HG03135 (cell line): ENCODE measurements around the gene UGT2B7.
A peak's percentile ranks its signal among the peaks of the same experiment; 100 is the strongest.
"Not testable (repeated sequence)": the region's sequence is repeated elsewhere in the genome, so short reads cannot be mapped to it uniquely, and the experiment has no call there.

Source experiments
- ATAC-seq: cut with Tn5 transposase; IDR thresholded peaks from one replicate; pipeline ENCODE4 v1.9.1; 2021; ENCODE audit warnings: mild to moderate bottlenecking, moderate library complexity; ENCODE audit not compliant: unreplicated experiment

Gene UGT2B7

DNA sequence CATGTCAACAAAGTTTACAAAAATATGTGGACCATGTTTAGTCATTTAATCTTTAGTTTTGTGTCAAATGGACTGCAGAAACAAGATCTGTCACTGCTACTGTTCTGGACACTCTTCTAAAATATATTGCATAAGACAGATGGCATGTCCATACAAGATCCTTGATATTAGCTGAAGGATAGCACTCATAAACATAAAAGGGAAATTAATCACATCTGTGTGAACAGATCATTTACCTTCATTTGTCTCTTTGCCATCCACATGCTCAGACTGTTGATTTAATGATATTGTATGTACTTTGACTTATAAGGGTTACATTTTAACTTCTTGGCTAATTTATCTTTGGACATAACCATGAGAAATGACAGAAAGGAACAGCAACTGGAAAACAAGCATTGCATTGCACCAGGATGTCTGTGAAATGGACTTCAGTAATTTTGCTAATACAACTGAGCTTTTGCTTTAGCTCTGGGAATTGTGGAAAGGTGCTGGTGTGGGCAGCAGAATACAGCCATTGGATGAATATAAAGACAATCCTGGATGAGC lies at the start of gene UGT2B7:
Gene UGT2B7, plus strand, starts transcription at position 364 of the 546 bp plus-strand sequence. Its CDS starts 47 bp downstream, at position 411.
- no peak for ATAC-seq

DNA sequence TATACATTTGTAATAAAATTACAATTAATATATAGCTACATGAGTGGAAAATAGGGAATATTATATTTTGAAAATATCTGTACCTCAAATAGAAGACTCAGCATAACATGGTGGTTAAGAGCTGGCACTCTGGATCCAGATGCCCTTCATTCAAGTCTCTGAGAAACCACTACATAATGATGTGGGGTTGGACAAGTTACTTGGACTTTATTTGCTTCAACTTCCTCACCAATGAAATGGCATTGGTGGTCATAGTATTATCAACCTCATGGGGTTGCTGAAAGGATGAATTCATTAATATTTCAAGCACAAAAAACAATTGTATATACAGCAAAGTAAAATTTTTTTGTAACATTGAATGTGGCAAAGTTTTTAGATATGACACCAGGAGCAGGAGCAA lies 46.4 kb upstream of the UGT2B7 start:
- no peak for ATAC-seq

DNA sequence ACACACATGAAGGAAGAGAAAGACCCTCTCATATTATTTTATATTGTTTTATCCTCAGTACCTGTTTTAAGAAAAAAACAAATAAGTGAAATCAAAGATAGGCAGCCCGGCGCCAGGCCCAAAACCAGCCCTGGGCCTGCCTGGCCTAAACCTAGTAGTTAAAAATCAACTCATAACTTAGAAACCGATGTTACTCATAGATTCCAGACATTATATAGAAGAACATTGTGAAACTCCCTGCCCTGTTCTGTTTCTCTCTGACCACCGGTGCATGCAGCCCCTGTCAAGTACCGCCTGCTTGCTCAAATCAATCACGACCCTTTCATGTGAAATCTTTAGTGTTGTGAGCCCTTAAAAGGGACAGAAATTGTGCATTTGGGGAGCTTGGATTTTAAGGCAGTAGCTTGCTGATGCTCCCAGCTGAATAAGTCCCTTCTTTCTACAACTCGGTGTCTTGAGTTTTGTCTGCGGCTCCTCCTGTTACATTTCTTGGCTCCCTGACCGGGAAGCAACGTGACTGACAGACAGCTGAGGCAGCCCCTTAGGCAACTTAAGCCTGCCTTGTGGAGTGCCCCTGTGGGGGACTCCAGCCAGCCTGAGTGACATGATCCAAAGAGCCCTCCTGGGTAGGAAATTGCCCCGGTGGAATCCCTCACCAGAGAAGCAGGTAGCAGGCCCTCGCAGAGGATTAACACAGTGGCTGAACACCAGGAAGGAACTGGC lies 45.3 kb upstream of the UGT2B7 start:
- ATAC-seq: not testable (repeated sequence)

DNA sequence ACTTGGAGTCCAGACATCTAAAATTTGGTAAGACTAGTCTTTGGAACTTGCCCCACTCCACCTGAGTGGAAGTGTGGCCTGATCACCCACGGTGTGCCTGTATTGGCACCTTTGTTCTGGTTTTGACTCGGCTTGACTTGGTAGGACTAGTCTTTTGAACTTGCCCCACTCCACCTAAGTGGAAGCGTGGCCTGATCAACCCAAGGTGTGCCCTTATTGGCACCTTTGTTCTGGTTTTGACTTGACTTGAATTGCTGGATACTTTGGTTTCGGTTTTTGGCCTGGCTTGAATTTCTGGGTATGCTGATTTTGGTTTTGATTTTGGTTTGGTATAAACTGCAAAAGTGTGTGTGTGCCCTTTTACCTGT lies 44.7 kb upstream of the UGT2B7 start:
- ATAC-seq: no peak

DNA sequence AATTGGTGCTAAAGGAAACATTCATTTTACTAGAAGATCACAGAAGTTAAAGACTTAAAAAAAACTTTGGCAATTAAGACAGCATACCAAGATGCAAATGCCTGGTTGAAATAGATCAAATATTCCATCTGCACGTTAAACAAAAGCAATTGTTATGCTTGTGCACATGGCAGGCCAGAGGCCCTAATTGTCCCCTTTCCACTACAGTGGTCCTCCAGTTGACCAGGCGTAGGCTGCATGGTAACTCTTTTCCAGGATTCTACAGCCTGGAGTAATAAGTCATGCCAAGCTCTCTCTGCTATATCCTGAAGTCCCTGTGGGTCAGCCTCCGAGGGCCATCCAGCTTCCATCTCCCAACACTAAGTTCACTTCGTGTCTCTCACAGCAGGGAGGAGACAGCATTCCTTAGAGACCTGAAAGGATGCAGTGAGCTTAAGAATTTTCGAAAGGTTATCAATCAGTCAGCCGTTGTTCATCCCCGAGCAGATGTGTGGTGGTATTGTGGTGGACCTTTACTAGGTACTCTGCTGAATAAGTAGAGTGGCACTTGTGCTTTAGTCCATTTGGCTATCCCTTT lies 42.9 kb upstream of the UGT2B7 start:
- ATAC-seq: not testable (repeated sequence)

DNA sequence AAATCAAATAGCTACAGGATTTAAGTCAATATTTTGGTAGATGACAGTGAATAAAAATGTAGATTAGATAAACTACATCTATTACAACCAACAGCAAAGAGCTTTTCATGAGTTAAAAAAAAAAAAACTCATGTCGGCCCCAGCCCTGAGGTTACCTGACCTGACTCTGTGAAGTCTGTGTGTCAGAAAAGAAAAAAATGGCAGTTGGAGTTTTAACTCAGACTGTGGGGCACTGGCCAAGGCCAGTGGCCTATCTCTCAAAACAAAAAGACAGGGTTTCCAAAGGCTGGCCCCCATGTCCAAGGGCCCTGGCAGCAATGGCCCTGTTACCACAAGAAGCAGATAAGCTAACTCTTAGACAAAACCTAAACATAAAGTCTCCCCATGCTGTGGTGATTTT lies 42.2 kb upstream of the UGT2B7 start:
- not testable (repeated sequence) for ATAC-seq

DNA sequence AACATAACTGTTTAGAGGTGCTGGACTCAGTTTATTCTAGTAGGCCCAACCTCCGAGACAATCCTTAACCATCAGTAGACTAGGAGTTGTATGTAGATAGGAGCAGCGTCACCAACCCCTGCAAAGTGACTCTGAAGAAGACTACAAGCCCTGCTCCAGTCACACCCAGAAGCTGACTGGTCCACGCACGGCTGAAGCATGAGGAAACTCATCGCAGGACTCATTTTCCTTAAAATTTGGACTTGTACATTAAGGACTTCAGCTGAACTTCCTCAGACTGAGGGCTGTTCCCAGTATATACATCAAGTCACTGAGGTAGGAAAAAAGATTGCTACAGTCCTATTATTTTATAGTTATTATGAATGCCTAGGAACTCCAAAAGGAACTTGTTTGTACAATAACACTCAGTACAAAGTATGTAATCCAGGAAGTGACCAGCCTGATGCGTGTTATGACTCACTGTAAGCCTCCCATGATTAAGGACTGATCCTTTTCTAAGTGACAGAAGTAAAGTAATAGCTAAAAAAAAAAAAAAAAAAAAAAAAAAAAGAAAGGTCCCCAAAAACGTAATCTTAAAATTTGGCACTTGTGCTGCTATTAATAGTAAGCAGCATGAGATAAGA lies 41.6 kb upstream of the UGT2B7 start:
- no peak for ATAC-seq

DNA sequence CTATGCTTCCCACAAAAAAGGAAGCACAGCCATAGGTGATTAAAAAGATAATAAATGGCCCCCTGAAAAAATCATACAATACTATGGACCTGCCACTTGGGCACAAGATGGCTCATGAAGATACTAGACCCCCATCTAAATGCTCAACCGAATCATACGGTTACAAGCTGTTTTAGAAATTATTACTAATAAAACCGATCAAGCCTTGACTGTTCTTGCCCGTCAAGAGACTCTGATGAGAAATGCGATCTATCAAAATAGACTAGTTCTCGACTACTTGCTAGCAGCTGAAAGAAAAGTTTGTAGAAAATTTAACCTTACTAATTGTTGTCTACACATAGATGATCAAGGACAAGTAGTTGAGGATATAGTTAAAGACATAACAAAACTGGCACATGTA lies 40.1 kb upstream of the UGT2B7 start:
- ATAC-seq: no peak

DNA sequence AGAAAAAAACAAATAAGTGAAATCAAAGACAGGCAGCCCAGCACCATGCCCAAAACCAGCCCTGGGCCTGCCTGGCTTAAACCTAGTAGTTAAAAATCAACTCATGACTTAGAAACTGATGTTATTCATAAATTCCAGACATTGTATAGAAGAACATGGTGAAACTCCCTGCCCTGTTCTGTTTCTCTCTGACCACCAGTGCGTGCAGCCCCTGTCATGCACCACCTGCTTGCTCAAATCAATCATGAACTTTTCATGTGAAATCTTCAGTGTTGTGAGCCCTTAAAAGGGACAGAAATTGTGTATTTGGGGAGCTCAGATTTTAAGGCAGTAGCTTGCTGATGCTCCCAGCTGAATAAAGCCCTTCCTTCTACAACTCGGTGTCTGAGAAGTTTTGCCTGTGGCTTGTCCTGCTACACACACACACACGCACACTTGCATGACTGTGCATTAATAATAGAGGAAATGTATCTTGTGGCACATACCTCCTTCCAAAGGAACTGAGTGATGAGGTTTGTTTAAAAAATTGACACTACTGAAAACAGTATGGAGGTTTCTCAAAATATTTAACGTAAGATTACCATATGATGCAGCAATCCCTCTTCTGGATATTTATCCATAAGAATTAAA lies 39.2 kb upstream of the UGT2B7 start:
- ATAC-seq: peak; percentile 29

DNA sequence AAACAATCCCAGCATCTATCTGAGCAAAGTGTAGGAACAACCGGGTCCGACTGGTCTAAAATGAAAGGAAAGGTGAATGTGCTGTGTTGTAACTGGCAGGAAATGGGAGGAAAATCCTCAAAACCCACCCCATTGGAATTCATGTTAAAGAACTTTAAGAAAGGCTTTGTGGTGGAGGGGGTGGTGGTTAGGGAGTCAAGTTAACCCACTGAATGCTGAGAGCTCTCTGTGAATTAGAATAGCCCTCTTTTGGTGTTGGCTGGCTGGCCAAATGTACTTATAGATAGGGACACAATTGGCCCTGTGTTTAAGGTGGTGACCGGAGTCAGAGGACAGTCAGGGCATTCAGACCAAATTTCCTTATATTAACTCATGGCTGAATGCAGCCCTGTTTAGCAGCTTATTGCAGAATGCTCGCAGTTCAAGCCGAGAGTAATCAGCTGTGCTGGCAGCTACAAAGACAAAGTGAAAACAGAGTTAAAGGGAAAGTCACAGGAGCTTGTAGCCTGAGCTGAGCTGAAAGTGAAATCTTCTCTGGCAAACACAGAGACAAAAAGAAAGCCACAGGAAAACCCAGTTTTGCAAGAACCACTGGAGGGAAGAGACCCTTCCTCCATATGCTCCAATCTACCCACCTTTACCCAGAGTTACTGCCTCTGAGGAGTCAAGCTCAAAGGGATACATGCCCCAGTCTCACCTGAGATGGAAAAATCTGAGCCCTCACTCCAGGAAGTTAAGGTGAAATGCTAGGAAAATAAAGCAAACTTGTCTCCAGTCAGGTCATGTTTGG lies 38.5 kb upstream of the UGT2B7 start:
- peak; percentile 71 for ATAC-seq

DNA sequence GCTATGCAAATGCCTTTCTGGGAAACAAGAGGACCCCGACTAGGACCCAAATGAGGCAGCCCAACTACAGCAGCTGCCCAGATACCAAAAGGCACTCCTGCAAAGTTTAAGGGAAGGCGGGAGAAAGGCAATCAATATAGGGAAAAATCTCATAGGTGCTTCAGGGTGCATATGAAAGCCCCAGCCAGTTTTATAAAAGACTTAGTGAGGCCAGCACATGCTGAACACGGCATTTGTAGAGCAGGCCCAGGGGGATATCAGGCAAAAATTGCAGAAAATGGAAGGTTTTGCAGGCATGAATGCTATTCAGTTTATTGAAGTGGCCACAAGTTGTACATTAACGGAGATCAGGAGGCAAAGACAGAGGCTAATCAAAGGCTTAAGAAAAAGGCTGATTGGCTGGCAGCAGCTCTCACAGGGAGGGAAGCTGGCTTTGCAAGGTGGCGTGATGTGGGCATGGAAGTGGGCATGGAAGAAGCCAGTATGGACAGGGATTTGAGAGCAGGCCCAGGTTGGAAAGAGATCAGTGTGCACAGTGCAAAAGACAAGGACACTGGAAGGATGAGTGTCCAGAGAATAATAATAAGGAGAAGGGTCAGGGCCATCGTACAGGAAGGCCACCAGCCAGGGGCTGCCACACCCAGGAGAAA lies 37.7 kb upstream of the UGT2B7 start:
- ATAC-seq: peak; percentile 10

DNA sequence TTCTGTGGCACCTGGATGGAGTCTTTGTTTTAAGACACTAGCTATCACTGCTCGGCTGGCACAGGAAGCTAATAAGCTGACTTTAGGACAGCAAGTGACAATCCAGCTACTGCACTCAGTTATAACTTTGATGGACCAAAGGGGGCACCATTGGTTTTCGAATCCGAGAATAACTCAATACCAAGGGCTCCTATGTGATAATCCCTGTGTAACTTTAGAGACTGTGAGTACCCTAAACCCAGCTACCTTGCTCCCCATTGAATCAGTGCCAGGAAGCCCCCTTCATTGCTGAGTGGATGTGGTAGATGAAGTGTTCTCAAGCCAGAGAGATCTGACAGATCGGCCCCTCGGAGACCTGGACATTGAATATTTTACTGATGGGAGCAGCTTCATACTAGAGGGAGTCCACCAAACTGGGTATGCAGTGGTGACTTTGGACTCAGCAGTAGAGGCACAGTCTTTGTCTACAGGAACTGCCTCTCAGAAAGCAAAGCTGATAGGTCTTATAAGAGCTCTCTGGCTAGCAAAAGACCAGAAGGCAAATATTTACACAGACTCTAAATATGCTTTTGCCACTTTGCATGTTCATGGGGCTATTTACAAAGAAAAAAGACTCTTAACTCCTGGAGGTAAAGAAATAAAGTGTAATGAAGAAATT lies 35.5 kb upstream of the UGT2B7 start:
- ATAC-seq: no peak

DNA sequence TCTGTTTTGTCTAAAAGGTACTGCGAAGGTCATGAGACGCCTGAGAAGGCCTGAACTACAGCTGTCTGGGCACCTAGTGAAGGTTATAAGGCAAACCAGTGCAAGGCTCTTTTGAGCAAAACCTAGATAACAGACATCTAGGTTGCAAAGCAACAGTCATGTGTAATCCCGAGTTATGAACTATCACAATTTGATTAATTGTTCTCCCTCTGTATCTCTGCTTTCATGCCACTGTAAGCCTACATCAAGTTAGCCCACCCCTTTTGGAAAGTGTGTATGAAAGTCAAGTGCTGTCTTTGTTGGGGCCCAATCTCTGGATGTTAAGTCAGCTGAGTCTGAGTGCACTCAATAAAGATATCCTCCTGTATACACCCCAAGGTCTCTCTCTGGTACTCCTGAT lies 31.9 kb upstream of the UGT2B7 start:
- ATAC-seq: no peak

DNA sequence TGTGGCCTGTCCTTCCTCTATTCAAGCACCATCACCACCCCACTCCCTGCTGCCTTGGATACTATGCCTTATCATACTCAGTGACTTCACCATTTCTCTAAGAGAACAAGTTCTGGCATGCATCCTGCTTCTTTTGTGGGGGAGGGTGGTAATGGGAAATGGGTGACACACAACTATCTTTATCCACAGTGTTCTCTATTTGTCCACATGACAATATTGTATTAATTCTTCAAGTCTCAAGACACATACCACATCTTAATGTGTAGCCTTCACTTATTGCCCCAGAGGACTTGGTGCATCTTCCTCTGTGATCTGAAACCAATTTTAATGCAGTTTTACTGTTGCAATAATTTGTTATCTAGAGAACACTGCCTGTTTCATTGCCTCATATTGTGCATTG lies 29.3 kb upstream of the UGT2B7 start:
- no peak for ATAC-seq

DNA sequence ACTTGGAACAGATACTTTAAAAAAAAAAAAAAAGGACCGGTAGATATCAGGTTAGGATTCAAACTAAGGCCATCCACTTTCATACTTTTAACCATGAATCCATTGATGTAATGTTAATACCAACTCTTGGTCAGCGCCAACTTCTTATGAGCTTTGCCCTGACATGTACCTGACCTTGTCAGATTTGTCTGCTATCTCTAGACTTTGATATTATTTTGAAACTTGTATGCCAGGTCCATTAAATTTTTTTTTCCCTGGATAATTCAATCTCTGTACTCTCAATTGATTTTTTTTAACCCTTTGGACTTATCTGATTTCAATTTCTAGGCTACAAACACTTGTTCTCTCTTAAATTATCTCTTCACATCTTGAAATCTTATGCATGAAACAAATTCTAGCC lies 27.2 kb upstream of the UGT2B7 start:
- no peak for ATAC-seq

DNA sequence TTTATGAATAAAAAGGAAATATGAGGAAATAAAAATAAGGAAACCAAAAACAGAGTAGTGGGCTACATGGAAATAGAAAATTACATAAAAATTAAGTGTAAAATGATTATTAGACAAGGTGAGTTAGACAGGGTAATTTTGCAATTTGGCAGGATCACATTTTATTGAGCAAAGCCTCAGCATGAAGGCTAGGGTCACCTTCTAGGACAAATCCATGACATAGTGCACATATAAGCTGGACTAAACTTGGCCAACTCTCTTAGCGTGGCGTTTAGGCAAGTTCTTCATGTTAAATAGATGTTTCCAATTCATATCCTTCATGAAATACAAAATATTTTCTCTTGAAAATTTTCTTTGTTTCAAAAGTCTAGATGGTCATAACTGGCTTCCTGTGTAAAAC lies 25.7 kb upstream of the UGT2B7 start:
- no peak for ATAC-seq

DNA sequence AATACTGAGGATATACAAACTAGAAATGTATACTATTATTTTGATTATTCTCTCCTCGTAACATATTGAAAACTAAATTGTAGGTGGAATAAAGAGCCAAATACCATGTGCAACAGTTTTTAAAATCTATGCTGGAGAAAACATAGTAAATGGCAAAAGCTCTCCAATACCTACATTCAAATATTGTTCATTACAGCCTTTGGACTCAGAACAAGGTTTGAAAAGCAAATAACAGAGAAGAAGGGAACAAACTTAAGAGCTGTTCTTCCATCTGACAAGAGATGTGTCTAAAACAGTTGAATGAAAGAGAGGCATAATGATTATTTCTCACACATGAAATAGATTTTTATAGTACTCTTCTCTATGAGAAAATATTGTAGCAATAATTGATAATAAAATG lies 25.0 kb upstream of the UGT2B7 start:
- no peak for ATAC-seq

DNA sequence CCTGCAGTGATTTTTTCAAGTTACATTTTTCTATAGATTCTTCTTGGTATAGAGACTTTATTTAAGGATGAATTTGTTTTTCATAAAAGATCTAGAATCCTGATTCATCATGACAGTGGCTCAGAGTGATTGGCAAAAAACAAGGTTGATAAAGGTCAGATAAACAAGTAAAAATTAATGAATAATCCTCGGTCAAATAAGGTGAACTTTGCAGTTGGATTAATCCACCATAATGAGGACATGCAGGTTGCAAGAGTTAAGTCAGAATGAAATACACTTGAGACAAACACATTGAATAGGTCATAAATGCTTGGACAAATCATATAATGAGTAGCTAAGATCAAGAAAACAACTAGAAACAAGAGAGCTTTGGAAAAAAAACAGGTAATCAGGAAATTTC lies 22.9 kb upstream of the UGT2B7 start:
- no peak for ATAC-seq

DNA sequence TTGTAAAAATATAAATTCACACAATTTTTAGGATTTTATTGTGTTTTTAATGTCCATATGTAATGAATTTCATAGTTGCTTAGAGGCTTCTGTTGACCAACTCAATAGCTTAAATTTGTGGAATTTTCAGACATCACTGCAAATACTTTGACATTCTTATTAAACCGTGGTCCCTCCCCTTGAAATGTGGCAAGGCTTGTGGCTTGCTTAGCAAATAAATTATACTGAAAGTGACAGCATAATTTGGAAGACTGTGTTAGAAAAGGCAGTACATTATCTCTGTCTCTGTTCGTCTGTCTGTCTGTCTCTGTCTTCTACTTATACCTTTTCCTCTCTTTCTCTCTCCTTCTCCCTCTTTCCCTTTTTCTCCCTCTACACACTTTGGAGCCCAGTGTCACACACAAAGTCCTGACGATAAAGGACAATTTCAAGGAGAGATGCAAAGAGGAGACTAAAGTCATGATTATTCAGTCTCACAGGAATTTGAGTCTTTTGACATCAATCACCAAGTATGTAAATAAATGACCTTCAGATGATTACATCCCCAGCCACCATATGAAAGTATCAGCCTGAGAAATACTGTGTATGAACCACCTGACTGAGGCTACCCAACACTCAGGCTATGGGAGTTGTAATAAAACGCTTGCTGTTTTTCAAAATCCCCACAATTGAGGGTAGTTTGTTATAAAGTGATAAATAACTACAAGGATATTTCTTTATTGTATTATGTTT lies 21.0 kb upstream of the UGT2B7 start:
- ATAC-seq: no peak
